ENCODE data around the gene SLC25A25. TPM values are rescaled to one million over a fixed set of nuclear protein-coding genes. Genes with fewer than 3 reads are reported as not detected.

The SLC25A25 gene
- total and polyA plus RNA-seq, 2 of the 8 experiments (the other 6 are each of a cell fraction or from before 2014, with no cell fraction given): 6.5 to 18.5 TPM

GRCh38 chr9:128082151-128082550 lies 14.1 kb downstream of the SLC25A25 start:
- H3K56ac ChIP-seq (replicated peaks; ENCODE audit: insufficient read length, low read depth, low read length): no peak overlapping the region
- H3K18ac ChIP-seq (ENCODE audit: extremely low read depth, low read length): no peak overlapping the region
- peaks cover 2% of the 10 kb centered on the region; the same call in 1 of the 2 replicates for H3K79me1 ChIP-seq (ENCODE audit: low read depth, low read length)
- WGBS, 2 experiments (ENCODE audit: extremely low coverage in 1 of 2, insufficient coverage in 1 of 2, insufficient read length in 1 of 2, insufficient replicate concordance in 2 of 2, low coverage in 1 of 2, low lambda C conversion rate in 2 of 2, missing lambda C conversion rate in 1 of 2): 81% methylated on average over 7 of the region's 7 CpGs; no CpG with 5 or more reads in 1 of the 2 experiments
- no peak overlapping the region for H3K4me3 ChIP-seq (ENCODE audit: extremely low read depth in 1 of 4, insufficient read depth in 2 of 4, low read depth in 3 of 4, low read length in 4 of 4)
- no peak overlapping the region for H3K14ac ChIP-seq (ENCODE audit: insufficient read length)
- no peak overlapping the region for H2BK20ac ChIP-seq (ENCODE audit: low read length)
- no peak overlapping the region for H3K4me2 ChIP-seq (ENCODE audit: insufficient read depth in 1 of 2, low read depth in 2 of 2, low read length in 2 of 2)
- ChIA-PET CTCF (ENCODE audit: partially characterized antibody) (interaction anchor here (0.6 to 2.5 kb wide), 8 partner anchors 9 to 553 kb away, joined by 3 to 13 read pairs (median 6); no protein-coding TSS in a partner anchor), POLR2A (ENCODE audit: partially characterized antibody) (interaction anchor here (0.6 to 1.4 kb wide), 3 partner anchors 9 to 43 kb away, joined by 3 to 4 read pairs (median 3); no protein-coding TSS in a partner anchor)
- no peak overlapping the region for H4K8ac ChIP-seq (ENCODE audit: extremely low read depth, insufficient read depth, low read length)
- H3K79me2 ChIP-seq (ENCODE audit: control insufficient read depth in 1 of 2, insufficient read depth in 2 of 2, low read length in 2 of 2): peaks cover 0 to 14% of the 10 kb centered on the region in 2 experiments; a peak in 2 of 4 replicates
- no peak overlapping the region for H2AFZ ChIP-seq (ENCODE audit: low read length)
- H3K9me3 ChIP-seq (ENCODE audit: insufficient read depth in 2 of 2, low read depth in 1 of 2, low read length in 1 of 2): no peaks in the 10 kb centered on the region
- no peak overlapping the region for H2BK120ac ChIP-seq (replicated peaks; ENCODE audit: low read depth, low read length)
- no peak overlapping the region for H3K23ac ChIP-seq (ENCODE audit: insufficient read length)
- no peak overlapping the region for H3K27ac ChIP-seq (ENCODE audit: low read depth, low read length)
- peaks cover 2 to 6% of the 10 kb centered on the region in 2 experiments for H4K20me1 ChIP-seq (replicated peaks in 1 of 2; ENCODE audit: control insufficient read depth in 1 of 2, insufficient read depth in 2 of 2, low read length in 2 of 2)
- no peaks in the 10 kb centered on the region for H3K36me3 ChIP-seq (ENCODE audit: control insufficient read depth in 2 of 4, insufficient read depth in 4 of 4, low read length in 3 of 4)
- H3K4me1 ChIP-seq (replicated peaks in 1 of 4; ENCODE audit: control insufficient read depth in 3 of 4, insufficient read depth in 4 of 4, low read length in 3 of 4): peaks cover 0 to 5% (median 1%) of the 10 kb centered on the region in 4 experiments; a peak in 3 of 7 replicates
- no peak overlapping the region for H2BK5ac ChIP-seq (ENCODE audit: low read depth, low read length)
- H3K23me2 ChIP-seq (ENCODE audit: low read depth, low read length): no peaks in the 10 kb centered on the region
- H2AK5ac ChIP-seq (ENCODE audit: low read depth, low read length): no peak overlapping the region
- TF ChIP-seq BACH1 (IDR thresholded peaks at IDR 0.05; ENCODE audit: low read length) (peak; percentile 78), CHD2 (IDR thresholded peaks at IDR 0.05; ENCODE audit: low read length) (no peak), MAFK (IDR thresholded peaks at IDR 0.05; ENCODE audit: low read depth, low read length) (peak; percentile 55)
- DNase-seq (ENCODE audit: low read depth in 1 of 2, low spot score in 2 of 2): no peak
- H3K27me3 ChIP-seq (replicated peaks in 1 of 4; ENCODE audit: control insufficient read depth in 3 of 4, extremely low read depth in 1 of 4, insufficient read depth in 3 of 4, low read length in 3 of 4): no peaks in the 10 kb centered on the region
- no peak overlapping the region for H2BK15ac ChIP-seq (ENCODE audit: low read length)
- no peak overlapping the region for H3K4ac ChIP-seq (replicated peaks; ENCODE audit: insufficient read length, low read depth, low read length)
- FAIRE-seq: no peak
- no peak overlapping the region for H4K91ac ChIP-seq (replicated peaks; ENCODE audit: insufficient read length, low read length)
- no peak overlapping the region for H3K9ac ChIP-seq (replicated peaks in 1 of 4; ENCODE audit: extremely low read depth in 1 of 4, low read depth in 3 of 4, low read length in 3 of 4)
- H4K5ac ChIP-seq (ENCODE audit: insufficient read length, low read depth, low read length): no peak overlapping the region
- no peak overlapping the region for H2BK12ac ChIP-seq (ENCODE audit: low read depth, low read length)
